Measurements from ENCODE around the gene IL22RA2. TPM values are rescaled to one million over a fixed set of nuclear protein-coding genes. Genes with fewer than 3 reads are reported as not detected.

IL22RA2 gene
- total RNA-seq, 6 experiments from 2014 or later, result not detected

- DNase-seq (no peak), ATAC-seq (no peak)
- no peaks in the 10 kb centered on the region for H3K36me3 ChIP-seq
- H3K4me1 ChIP-seq, result no peaks in the 10 kb centered on the region
- H3K27me3 ChIP-seq, result no peaks in the 10 kb centered on the region
- no peak overlapping the region for H3K27ac ChIP-seq
- TF ChIP-seq POLR2A (IDR thresholded peaks at IDR 0.05), result no peak
- TF ChIP-seq, protein P1, sequence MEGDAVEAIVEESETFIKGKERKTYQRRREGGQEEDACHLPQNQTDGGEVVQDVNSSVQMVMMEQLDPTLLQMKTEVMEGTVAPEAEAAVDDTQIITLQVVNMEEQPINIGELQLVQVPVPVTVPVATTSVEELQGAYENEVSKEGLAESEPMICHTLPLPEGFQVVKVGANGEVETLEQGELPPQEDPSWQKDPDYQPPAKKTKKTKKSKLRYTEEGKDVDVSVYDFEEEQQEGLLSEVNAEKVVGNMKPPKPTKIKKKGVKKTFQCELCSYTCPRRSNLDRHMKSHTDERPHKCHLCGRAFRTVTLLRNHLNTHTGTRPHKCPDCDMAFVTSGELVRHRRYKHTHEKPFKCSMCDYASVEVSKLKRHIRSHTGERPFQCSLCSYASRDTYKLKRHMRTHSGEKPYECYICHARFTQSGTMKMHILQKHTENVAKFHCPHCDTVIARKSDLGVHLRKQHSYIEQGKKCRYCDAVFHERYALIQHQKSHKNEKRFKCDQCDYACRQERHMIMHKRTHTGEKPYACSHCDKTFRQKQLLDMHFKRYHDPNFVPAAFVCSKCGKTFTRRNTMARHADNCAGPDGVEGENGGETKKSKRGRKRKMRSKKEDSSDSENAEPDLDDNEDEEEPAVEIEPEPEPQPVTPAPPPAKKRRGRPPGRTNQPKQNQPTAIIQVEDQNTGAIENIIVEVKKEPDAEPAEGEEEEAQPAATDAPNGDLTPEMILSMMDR (IDR thresholded peaks at IDR 0.05), result no peak
- intact Hi-C loops (cut with DNase I), result loop anchor here (10.0 kb wide), 1 partner anchor 67 kb away; no protein-coding TSS in a partner anchor
- H3K9me3 ChIP-seq, result no peaks in the 10 kb centered on the region
- no peak overlapping the region for H3K4me3 ChIP-seq
- WGBS (ENCODE audit: insufficient coverage, low coverage, low lambda C conversion rate, missing lambda C conversion rate), result 59% methylated on average over 3 of the region's 5 CpGs
Measured at GRCh38 chr6:137161949-137162348, 11.5 kb downstream of the IL22RA2 start.

DNA sequence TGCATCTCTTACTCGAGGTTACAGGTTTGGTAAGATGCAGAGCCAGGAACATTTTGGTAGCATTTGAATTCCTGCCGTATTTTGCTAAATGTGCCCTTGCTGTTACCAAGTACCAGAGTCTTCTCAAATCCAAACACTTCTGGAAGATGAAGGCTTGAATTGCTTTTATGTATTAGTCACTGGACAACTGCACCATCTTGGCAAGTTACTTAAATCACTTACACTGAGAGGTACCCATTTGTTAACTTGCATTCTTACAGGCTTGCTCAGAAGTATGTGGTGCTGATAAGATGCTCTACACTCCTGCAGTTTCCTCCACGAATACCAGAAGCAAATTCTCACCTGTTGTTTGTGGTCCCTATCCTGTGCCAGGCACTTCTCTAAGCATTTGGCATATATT is 12.7 kb downstream of the IL22RA2 start:
- DNase-seq, result no peak
- TF ChIP-seq POLR2A (IDR thresholded peaks at IDR 0.05), result no peak
- no peak overlapping the region for H3K27ac ChIP-seq
- no peaks in the 10 kb centered on the region for H3K27me3 ChIP-seq
- no peaks in the 10 kb centered on the region for H3K9me3 ChIP-seq
- ATAC-seq, result no peak
- 17% methylated on average over 2 of the region's 3 CpGs for WGBS (ENCODE audit: insufficient coverage, low coverage, low lambda C conversion rate, missing lambda C conversion rate)
- no peaks in the 10 kb centered on the region for H3K4me1 ChIP-seq
- intact Hi-C loops (cut with DNase I), result loop anchor here (10.0 kb wide), 1 partner anchor 66 kb away; no protein-coding TSS in a partner anchor
- H3K36me3 ChIP-seq, result no peaks in the 10 kb centered on the region
- no peak overlapping the region for H3K4me3 ChIP-seq

- no peak overlapping the region for H3K4me3 ChIP-seq
- ATAC-seq, result no peak
- intact Hi-C loops (cut with DNase I), result loop anchor here (10.0 kb wide), 1 partner anchor 65 kb away; no protein-coding TSS in a partner anchor
- no peak for DNase-seq
- H3K27ac ChIP-seq, result no peak overlapping the region
- H3K27me3 ChIP-seq, result no peaks in the 10 kb centered on the region
- TF ChIP-seq, protein P1 (IDR thresholded peaks at IDR 0.05), result no peak
- TF ChIP-seq POLR2A (IDR thresholded peaks at IDR 0.05), result no peak
- H3K9me3 ChIP-seq, result no peaks in the 10 kb centered on the region
- H3K36me3 ChIP-seq, result no peaks in the 10 kb centered on the region
- H3K4me1 ChIP-seq, result no peaks in the 10 kb centered on the region
Measured at GRCh38 chr6:137159912-137160311, 13.5 kb downstream of the IL22RA2 start.

- no peak overlapping the region for H3K4me3 ChIP-seq
- no peaks in the 10 kb centered on the region for H3K36me3 ChIP-seq
- no peaks in the 10 kb centered on the region for H3K4me1 ChIP-seq
- H3K27ac ChIP-seq, result no peak overlapping the region
- TF ChIP-seq, protein P1 (IDR thresholded peaks at IDR 0.05), result no peak
- no peak for TF ChIP-seq POLR2A (IDR thresholded peaks at IDR 0.05)
- ATAC-seq (no peak), DNase-seq (no peak)
- 56% methylated on average over 4 of the region's 4 CpGs for WGBS (ENCODE audit: insufficient coverage, low coverage, low lambda C conversion rate, missing lambda C conversion rate)
- intact Hi-C loops (cut with DNase I), result no loop called here
- H3K27me3 ChIP-seq, result no peaks in the 10 kb centered on the region
- no peaks in the 10 kb centered on the region for H3K9me3 ChIP-seq
Measured at GRCh38 chr6:137157601-137158000, 15.8 kb downstream of the IL22RA2 start.

DNA sequence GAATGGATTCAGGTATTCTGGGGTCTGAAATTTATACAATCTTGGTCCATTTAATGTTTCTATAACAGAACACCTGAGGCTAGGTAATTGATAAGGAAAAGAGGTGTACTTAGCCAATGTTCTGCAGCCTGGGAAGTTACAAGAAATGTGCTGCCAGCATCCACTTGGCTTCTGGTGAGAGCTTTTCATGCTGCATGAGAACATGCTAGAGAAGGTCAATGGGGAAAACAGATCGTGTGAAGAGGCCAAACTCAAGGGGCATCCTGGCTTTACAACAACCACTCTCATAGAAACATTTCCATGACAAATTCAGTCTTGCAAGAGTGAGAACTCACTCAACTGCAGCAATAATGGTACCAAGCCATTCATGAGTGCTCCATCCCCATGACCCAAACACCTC is 16.8 kb downstream of the IL22RA2 start:
- DNase-seq, result no peak
- no peak overlapping the region for H3K4me3 ChIP-seq
- no peak for TF ChIP-seq POLR2A (IDR thresholded peaks at IDR 0.05)
- TF ChIP-seq, protein P1 (IDR thresholded peaks at IDR 0.05), result no peak
- H3K27me3 ChIP-seq, result no peaks in the 10 kb centered on the region
- no peak for ATAC-seq
- intact Hi-C loops (cut with DNase I), result no loop called here
- WGBS (ENCODE audit: insufficient coverage, low coverage, low lambda C conversion rate, missing lambda C conversion rate), result 38% methylated on average over 1 of the region's 1 CpG
- no peak overlapping the region for H3K27ac ChIP-seq
- no peaks in the 10 kb centered on the region for H3K9me3 ChIP-seq
- no peaks in the 10 kb centered on the region for H3K36me3 ChIP-seq
- H3K4me1 ChIP-seq, result no peaks in the 10 kb centered on the region
